Adrenal gland (tissue), 12 donors: ENCODE measurements around the gene PHOX2A. TPM values are rescaled to one million over a fixed set of nuclear protein-coding genes. Genes with fewer than 3 reads are reported as not detected.

ENCODE experiments used
- DNase-seq, 7 donors: peaks; one replicate each; pipeline ENCODE4 v3.0.0-alpha.2; 2019 to 2020
- H3K27ac ChIP-seq, 5 donors: fragments of 200-600 bp; sonication (generic) in 4 of 5; 1 replicate in 3 of 5; 2 replicates in 2 of 5; pipeline versions ENCODE4 v1.5.1 to v1.8.0; 2016 to 2020; ENCODE audit warnings: mild to moderate bottlenecking in 1 of 5
- H3K27me3 ChIP-seq: fragments of 200-600 bp; 2 replicates; pipeline ENCODE4 v1.8.0; 2021
- H3K36me3 ChIP-seq, 2 donors: fragments of 200-600 bp; replicated peaks in 1 of 2; 1 replicate in 1 of 2; 2 replicates in 1 of 2; pipeline versions ENCODE4 v1.5.1 to v1.8.0; 2018 to 2022
- H3K4me1 ChIP-seq, 2 donors: fragments of 200-600 bp; replicated peaks in 1 of 2; 1 replicate in 1 of 2; 2 replicates in 1 of 2; pipeline versions ENCODE4 v1.5.1 to v1.8.0; 2018 to 2021
- H3K4me3 ChIP-seq, 4 donors: fragments of 200-600 bp; sonication (generic) in 3 of 4; one replicate each; pipeline ENCODE4 v1.5.1; 2016 to 2018
- H3K9me3 ChIP-seq, 3 donors: fragments of 200-600 bp; sonication (generic) in 1 of 3; replicated peaks in 1 of 3; 1 replicate in 2 of 3; 2 replicates in 1 of 3; pipeline versions ENCODE4 v1.5.1 to v1.8.0; 2016 to 2021
- POLR2A ChIP-seq, 2 donors: fragments of 450-650 bp; IDR thresholded peaks; one replicate each; pipeline ENCODE4 v1.6.1; 2017; ENCODE audit warnings: antibody characterized with exemption in 2 of 2, mild to moderate bottlenecking in 2 of 2, moderate library complexity in 1 of 2
- WGBS, 4 donors: extraction: QIAGEN DNeasy Blood & Tissue Kit in 2 of 4; methylation state at CpG; one replicate each; pipeline versions ENCODE4 v1.1.5 to v1.1.7; 2013 to 2017; 5-methylcytosine and 5-hydroxymethylcytosine counted together
- intact Hi-C, 2 donors: fragments of 100-400 bp; cut with DNase I; formaldehyde crosslinking; loops; one replicate each; pipeline versions ENCODE4 v1.14.1 to v1.15.0; 2022 to 2023
- polyA plus RNA-seq, 3 donors: library from polyadenylated mRNA; stranded (reverse); fragments of 200-250 nt in 2 of 3; fragments of 350-450 nt in 1 of 3; fragmentation: Illumina TruSeq in 1 of 3; extraction: RNeasy Lipid Tissue Mini Kit (QIAGEN cat#74804) in 1 of 3; gene quantifications; one replicate each; pipeline ENCODE4 v1.2.3, GENCODE V29; 2013 to 2014
- total RNA-seq, 9 donors: library from RNA; depleted of rRNA in 4 of 9; stranded (reverse); fragments of >200 nt in 4 of 9; fragments of 120-200 nt in 1 of 9; fragmentation: NEBNext Ultra II Directional in 1 of 9; extraction: Animal tissue kit (Norgen Biotek cat#: 25700) in 1 of 9; gene quantifications; one replicate each; pipeline versions ENCODE4 v1.1.0 to v1.2.4, GENCODE V29; 2013 to 2023
- TF ChIP-seq, protein P1 (sequence below), 6 experiments: fragments of 450-650 bp in 4 of 6; fragments of 200-600 bp in 2 of 6; sonication (generic) in 1 of 6; IDR thresholded peaks; 1 replicate in 5 of 6; 2 replicates in 1 of 6; pipeline versions ENCODE4 v1.5.1 to v1.8.0; 2016 to 2021; ENCODE audit warnings: antibody characterized with exemption in 6 of 6, mild to moderate bottlenecking in 2 of 6, moderate library complexity in 1 of 6
- donor health status: healthy with polysubstance abuse.
- donor health status: Bipolar disorder and iron deficiency.
- donor health status: DM: yes; HTN: yes; CAD: no.
- donor health status: DM: no; HTN: no; CAD: no.
- donor health status: DM: no; HTN: no; CAD: no.
- donor health status: DM: yes; HTN: yes; CAD: no.

PHOX2A gene
- total and polyA plus RNA-seq, 12 donors: 0.32 to 68.9 (median 12.8) TPM; not detected in 3

GRCh38 chr11:72244361-72245262 is 636 bp upstream of the PHOX2A start:
- Histone ChIP-seq H3K4me3 (peak overlapping the region in 1 of 4 donors; percentile 6), H3K9me3 (no peaks in the 10 kb centered on the region), H3K36me3 (no peaks in the 10 kb centered on the region), H3K27ac (peak overlapping the region in 1 of 5 donors; percentile 47), H3K4me1 (peaks cover 19 to 21% of the 10 kb centered on the region in 2 donors), H3K27me3 (peaks cover 43% of the 10 kb centered on the region)
- TF ChIP-seq, protein P1, sequence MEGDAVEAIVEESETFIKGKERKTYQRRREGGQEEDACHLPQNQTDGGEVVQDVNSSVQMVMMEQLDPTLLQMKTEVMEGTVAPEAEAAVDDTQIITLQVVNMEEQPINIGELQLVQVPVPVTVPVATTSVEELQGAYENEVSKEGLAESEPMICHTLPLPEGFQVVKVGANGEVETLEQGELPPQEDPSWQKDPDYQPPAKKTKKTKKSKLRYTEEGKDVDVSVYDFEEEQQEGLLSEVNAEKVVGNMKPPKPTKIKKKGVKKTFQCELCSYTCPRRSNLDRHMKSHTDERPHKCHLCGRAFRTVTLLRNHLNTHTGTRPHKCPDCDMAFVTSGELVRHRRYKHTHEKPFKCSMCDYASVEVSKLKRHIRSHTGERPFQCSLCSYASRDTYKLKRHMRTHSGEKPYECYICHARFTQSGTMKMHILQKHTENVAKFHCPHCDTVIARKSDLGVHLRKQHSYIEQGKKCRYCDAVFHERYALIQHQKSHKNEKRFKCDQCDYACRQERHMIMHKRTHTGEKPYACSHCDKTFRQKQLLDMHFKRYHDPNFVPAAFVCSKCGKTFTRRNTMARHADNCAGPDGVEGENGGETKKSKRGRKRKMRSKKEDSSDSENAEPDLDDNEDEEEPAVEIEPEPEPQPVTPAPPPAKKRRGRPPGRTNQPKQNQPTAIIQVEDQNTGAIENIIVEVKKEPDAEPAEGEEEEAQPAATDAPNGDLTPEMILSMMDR (IDR thresholded peaks at IDR 0.05): no peak
- no peak for TF ChIP-seq POLR2A (IDR thresholded peaks at IDR 0.05)
- 7 to 20% (median 9%) methylated on average over 30 to 46 of the region's 46 CpGs for WGBS, 4 donors
- intact Hi-C loops: no loop called here
- peak in 3 of 7 donors; percentile 31 to 84 (median 35) for DNase-seq

- Histone ChIP-seq H3K27ac (peak overlapping the region in 1 of 5 donors; percentile 52), H3K36me3 (no peaks in the 10 kb centered on the region), H3K9me3 (no peaks in the 10 kb centered on the region), H3K27me3 (peaks cover 43% of the 10 kb centered on the region), H3K4me1 (peaks cover 29 to 33% of the 10 kb centered on the region in 2 donors), H3K4me3 (peak overlapping the region in 1 of 4 donors; percentile 6)
- WGBS, 4 donors: 24 to 47% (median 35%) methylated on average over 13 to 56 of the region's 58 CpGs
- intact Hi-C loops: no loop called here
- peak in 1 of 7 donors; percentile 57 for DNase-seq
- TF ChIP-seq POLR2A (IDR thresholded peaks at IDR 0.05): no peak
- TF ChIP-seq, protein P1 (IDR thresholded peaks at IDR 0.05): no peak
Measured at GRCh38 chr11:72243173-72244059, 560 bp downstream of the PHOX2A start.

DNA sequence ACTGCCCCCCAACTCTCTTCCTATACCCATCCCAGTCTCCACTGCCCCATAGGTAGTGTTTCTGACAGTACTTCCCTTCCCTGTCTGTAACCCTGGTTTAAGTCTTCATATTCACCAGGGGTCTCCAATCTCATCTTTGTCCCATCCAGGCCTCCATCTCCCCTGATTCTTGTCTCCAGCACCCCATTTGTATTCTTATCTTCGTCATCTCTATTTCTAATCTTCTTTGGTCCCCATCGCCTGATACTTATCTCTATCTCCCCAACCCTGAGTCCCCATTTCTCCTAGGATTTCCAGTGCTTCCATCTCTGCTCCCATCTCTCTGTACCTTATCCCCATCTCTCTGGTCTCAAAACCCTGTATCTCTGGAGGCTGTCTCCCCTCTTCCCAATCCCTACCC is 1.8 kb downstream of the PHOX2A start:
- no peaks in the 10 kb centered on the region for H3K9me3 ChIP-seq
- peak overlapping the region in 1 of 5 donors; percentile 47 for H3K27ac ChIP-seq
- DNase-seq: peak in 1 of 7 donors; percentile 41
- TF ChIP-seq, protein P1 (IDR thresholded peaks at IDR 0.05): no peak
- TF ChIP-seq POLR2A (IDR thresholded peaks at IDR 0.05): no peak
- intact Hi-C loops: no loop called here
- H3K27me3 ChIP-seq: peaks cover 41% of the 10 kb centered on the region
- H3K4me3 ChIP-seq: no peak overlapping the region
- peaks cover 29 to 35% of the 10 kb centered on the region in 2 donors for H3K4me1 ChIP-seq
- 84 to 100% (median 91%) methylated on average over 2 of the region's 2 CpGs for WGBS, 4 donors
- peaks cover 0 to 5% of the 10 kb centered on the region in 2 donors for H3K36me3 ChIP-seq
